ENCODE results near the gene RBMXL3. TPM values are rescaled to one million over a fixed set of nuclear protein-coding genes. Genes with fewer than 3 reads are reported as not detected.
"Not testable (repeated sequence)": the region's sequence is repeated elsewhere in the genome, so short reads cannot be mapped to it uniquely, and the experiment has no call there.

Gene RBMXL3
- not detected for total RNA-seq

DNA sequence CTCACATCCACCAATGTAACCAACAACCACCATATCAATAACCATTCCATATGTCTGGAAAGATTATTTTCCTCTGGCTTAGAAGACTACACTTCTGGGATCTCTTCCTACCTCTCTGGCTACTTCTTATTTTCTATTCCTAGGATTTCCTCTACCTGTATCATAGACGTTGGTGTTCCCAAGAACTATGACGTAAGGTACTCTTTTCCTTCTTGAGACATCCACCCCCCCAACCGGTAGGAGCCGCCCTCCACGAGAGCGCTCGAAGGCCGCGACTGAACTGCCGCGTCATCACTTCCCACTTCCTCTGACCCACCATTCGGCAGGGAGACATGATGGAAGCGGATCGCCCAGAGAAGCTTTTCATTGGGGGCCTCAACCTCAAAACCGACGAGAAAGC, at the start of gene RBMXL3:
TSS of gene RBMXL3 (plus strand) at position 301 of the 400 bp plus-strand sequence. CDS start at position 333, 32 bp downstream.
- no peak within 1 kb of the TSS for H3K27ac Mint-ChIP-seq
- no peaks in the 10 kb centered on the region for H3K9me3 Mint-ChIP-seq
- no peaks in the 10 kb centered on the region for H3K36me3 Mint-ChIP-seq
- H3K4me1 Mint-ChIP-seq = no peaks in the 10 kb centered on the region
- DNase-seq = no peak
- no peak within 1 kb of the TSS for H3K4me3 Mint-ChIP-seq
- no peaks in the 10 kb centered on the region for H3K27me3 Mint-ChIP-seq

DNA sequence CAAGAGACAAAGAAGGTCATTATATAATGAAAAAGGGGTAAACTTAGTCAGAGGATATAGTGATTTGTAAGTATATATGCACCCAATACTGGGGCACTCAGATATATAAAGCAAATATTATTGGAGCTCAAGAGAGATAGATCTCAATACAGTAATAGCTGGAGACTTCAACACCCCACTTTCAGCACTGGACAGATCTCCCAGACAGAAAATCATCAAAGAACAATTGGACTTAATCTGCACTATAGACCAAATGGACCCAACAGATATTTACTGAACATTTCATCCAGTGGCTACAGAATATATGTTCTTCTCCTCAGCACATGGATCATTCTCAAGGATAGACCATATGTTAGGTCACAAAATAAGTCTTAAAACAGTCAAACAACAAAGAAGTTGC, 47.2 kb upstream of the RBMXL3 start:
- no peaks in the 10 kb centered on the region for H3K27me3 Mint-ChIP-seq
- no peaks in the 10 kb centered on the region for H3K4me1 Mint-ChIP-seq
- no peak overlapping the region for H3K4me3 Mint-ChIP-seq
- no peak for DNase-seq
- H3K36me3 Mint-ChIP-seq = no peaks in the 10 kb centered on the region
- H3K27ac Mint-ChIP-seq = no peak overlapping the region
- H3K9me3 Mint-ChIP-seq = no peaks in the 10 kb centered on the region

DNA sequence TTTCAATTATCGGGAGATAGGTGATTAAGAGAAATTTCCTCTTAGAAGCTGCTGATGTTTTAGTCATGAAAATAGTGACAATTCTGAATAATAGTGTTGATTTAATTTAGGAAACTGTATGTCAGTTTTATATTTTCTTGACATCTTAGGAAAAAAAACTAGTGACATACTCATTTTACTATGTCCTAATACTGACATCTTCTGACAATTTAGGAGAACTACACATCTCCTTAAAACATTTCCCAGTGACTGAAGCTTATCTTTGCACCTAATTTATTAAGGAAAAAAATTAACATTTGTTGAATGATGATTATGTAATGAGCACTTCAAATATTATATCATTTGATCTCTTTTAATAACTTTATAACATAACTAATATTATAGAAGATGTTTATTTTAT, 42.0 kb upstream of the RBMXL3 start:
- Mint-ChIP-seq H3K27ac (no peak overlapping the region), H3K4me3 (no peak overlapping the region), H3K9me3 (no peaks in the 10 kb centered on the region), H3K36me3 (no peaks in the 10 kb centered on the region), H3K4me1 (no peaks in the 10 kb centered on the region), H3K27me3 (no peaks in the 10 kb centered on the region)
- no peak for DNase-seq

DNA sequence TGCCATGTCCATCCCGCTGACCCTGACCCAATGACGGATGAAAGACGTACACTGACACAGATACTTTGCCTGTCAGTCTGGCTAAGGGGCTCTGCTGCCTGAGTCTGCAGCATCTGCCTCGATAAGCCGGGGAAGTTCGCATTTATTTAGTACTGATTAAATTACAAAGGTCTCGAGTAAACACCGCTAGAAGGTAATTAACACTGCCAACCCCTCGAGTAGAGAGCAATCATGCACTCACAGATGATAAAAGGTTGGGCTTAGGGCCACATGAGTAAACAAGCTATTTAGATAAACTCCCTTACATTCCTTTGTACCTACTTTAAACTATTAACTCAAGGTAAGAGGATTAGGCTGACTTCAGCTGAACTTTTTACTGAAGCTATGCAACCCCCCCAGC, 16.0 kb upstream of the RBMXL3 start:
- H3K36me3 Mint-ChIP-seq = no peaks in the 10 kb centered on the region
- no peaks in the 10 kb centered on the region for H3K4me1 Mint-ChIP-seq
- DNase-seq = no peak
- H3K9me3 Mint-ChIP-seq = no peaks in the 10 kb centered on the region
- no peaks in the 10 kb centered on the region for H3K27me3 Mint-ChIP-seq
- no peak overlapping the region for H3K27ac Mint-ChIP-seq
- no peak overlapping the region for H3K4me3 Mint-ChIP-seq

DNA sequence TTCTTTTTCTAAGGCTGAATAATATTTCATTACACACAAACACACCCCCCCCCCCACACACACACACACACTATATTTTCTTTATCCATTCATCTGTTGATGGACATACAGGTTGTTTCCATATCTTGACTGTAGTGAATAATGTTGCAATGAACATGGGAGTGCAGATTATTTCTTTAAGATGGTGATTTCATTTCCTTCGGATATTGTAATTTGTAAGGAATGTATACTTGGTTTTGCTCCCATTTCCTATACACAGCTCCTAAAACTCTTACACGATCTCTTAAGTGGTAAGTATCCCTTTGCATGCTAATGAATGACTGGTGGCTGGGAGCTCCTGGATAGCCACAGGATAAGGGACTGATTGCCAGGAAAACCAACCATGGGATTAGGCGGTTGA, 14.7 kb upstream of the RBMXL3 start:
- Mint-ChIP-seq H3K27ac (no peak overlapping the region), H3K4me3 (no peak overlapping the region), H3K36me3 (no peaks in the 10 kb centered on the region), H3K27me3 (no peaks in the 10 kb centered on the region), H3K4me1 (no peaks in the 10 kb centered on the region), H3K9me3 (no peaks in the 10 kb centered on the region)
- DNase-seq = no peak

DNA sequence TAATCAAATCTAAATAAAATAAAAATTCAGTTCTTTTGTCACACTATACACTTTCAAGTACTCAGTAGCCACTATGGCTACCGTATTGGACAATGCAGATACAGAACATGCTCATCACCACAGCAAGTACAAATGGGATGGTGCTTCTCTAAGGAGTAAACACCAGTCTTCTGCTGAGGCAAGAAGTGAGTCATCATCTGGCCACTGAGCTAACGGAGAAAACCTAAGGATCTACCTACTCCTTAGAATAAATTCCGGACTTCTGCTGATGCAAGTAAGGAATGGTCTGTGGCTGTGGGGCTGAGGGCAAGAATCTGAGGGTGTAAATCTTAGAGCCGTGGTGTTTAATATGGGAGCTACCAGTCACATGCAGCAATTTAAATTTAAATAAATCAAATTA, 11.3 kb upstream of the RBMXL3 start:
- H3K27ac Mint-ChIP-seq = no peak overlapping the region
- no peaks in the 10 kb centered on the region for H3K27me3 Mint-ChIP-seq
- no peak overlapping the region for H3K4me3 Mint-ChIP-seq
- no peak for DNase-seq
- H3K36me3 Mint-ChIP-seq = no peaks in the 10 kb centered on the region
- H3K9me3 Mint-ChIP-seq = no peaks in the 10 kb centered on the region
- H3K4me1 Mint-ChIP-seq = no peaks in the 10 kb centered on the region

DNA sequence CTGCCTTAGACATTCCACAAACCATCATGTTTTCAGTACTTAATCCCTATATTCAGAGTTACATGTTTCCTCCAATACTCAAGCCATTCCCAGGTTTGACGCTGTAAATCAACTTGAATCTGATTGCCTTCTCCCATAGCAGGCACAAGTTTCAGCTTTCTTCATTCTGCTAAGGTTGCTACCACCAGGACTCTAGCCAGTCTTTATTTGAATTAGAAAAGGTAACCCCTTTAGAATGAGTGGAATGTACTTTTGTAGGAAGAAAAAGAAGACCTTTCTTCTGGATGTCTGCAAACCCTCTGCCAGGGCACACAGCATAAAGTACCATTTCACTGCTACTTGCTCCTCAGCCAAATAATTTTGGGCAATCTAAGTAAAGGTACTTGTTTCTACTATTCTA, 10.7 kb upstream of the RBMXL3 start:
- H3K27ac Mint-ChIP-seq = no peak overlapping the region
- no peaks in the 10 kb centered on the region for H3K4me1 Mint-ChIP-seq

DNA sequence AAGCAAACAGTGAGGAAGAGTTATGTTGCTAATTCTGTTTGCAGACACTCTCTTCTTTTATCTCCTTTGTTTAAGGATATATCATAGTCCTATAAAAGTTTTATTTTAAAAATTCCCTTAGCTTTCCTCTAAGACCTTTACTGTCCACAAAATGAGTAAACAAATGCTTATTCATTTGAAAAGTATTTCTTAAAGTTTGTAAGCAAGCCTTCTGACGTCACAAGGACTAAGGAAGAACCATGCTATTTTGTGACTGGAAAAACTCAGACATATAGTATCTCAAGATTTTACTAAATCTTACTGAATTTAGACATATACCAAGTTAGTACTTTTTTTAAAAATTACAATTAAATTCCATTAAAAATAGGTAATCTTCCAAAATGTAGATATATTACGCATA, 5.2 kb upstream of the RBMXL3 start:
- Mint-ChIP-seq H3K27ac (no peak overlapping the region), H3K36me3 (no peaks in the 10 kb centered on the region), H3K27me3 (no peaks in the 10 kb centered on the region), H3K4me1 (no peaks in the 10 kb centered on the region), H3K9me3 (no peaks in the 10 kb centered on the region), H3K4me3 (no peak overlapping the region)
- DNase-seq = no peak

More for the DNA sequence above, 10.7 kb upstream of the RBMXL3 start:
- no peaks in the 10 kb centered on the region for H3K36me3 Mint-ChIP-seq
- no peak for DNase-seq
- H3K9me3 Mint-ChIP-seq = no peaks in the 10 kb centered on the region
- no peak overlapping the region for H3K4me3 Mint-ChIP-seq
- H3K27me3 Mint-ChIP-seq = no peaks in the 10 kb centered on the region

DNA sequence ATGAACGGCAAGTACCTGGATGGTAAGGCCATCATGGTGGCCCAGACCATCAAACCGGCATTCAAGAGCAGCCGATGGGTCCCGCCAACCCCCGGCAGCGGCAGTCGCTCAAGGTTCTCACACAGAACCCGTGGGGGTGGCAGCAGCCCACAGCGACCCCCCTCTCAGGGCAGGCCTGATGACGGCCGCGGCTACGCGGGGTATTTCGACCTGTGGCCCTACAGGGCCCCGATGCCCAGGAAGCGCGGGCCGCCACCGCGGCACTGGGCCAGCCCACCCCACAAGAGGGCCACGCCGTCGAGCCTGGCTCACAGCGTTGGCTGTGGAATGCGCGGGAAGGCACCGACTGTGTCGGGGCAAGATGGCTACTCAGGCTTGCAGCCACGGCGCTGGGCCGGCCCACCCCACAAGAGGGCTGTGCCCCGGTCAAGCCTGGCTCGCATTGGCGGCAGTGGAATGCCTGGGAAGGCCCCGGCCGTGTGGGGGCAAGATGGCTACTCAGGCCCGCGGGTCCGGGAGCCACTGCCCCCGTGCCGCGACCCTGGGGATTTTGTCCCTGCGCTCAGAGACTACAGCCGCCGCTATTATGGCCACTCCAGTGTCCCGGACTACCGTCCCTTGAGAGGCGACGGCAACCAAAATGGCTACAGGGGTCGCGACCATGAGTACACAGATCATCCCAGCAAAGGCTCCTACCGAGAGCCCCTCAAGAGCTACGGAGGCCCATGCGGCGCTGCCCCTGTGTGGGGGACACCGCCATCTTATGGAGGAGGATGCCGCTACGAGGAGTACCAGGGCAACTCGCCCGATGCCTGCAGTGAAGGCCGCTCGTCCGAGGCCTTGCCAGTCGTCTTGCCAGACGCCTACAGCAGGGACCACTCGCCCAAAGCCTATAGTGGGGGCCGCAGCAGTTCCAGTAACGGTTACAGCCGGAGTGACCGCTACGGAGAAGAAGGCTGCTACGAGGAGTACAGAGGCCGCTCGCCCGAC, 731 bp downstream of the RBMXL3 start:
- Mint-ChIP-seq H3K36me3 (no peaks in the 10 kb centered on the region), H3K9me3 (no peaks in the 10 kb centered on the region), H3K4me1 (no peaks in the 10 kb centered on the region), H3K27me3 (no peaks in the 10 kb centered on the region), H3K27ac (no peak overlapping the region), H3K4me3 (no peak overlapping the region)
- no peak for DNase-seq

DNA sequence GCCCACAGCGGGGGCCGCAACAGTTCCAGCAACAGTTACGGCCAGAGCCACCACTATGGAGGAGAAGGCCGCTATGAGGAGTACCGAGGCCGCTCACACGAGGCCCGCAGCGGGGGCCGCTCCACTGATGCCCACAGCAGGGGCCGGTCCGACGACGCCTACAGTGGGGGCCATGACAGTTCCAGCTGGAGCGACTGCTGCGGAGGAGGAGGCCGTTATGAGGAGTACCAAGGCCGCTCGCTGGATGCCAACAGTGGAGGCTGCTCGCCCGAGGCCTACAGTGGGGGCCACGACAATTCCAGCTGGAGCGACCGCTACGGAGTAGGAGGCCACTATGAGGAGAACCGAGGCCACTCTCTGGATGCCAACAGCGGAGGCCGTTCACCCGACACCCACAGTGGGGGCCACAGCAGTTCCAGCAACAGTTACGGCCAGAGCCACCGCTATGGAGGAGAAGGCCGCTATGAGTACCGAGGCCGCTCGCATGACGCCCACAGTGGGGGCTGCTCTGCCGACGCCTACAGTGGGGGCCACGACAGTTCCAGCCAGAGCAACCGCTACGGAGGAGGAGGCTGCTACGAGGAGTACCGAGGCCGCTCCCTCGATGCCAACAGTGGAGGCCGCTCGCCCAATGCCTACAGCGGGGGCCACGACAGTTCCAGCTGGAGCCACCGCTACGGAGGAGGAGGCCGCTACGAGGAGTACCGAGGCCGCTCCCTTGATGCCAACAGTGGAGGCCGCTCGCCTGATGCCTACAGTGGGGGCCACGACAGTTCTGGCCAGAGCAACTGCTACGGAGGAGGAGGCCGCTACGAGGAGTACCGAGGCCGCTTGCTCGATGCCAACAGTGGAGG, 1.7 kb downstream of the RBMXL3 start:
- no peak overlapping the region for H3K4me3 Mint-ChIP-seq
- H3K4me1 Mint-ChIP-seq = no peaks in the 10 kb centered on the region
- H3K9me3 Mint-ChIP-seq = no peaks in the 10 kb centered on the region
- DNase-seq = no peak
- no peak overlapping the region for H3K27ac Mint-ChIP-seq
- no peaks in the 10 kb centered on the region for H3K27me3 Mint-ChIP-seq
- H3K36me3 Mint-ChIP-seq = no peaks in the 10 kb centered on the region

DNA sequence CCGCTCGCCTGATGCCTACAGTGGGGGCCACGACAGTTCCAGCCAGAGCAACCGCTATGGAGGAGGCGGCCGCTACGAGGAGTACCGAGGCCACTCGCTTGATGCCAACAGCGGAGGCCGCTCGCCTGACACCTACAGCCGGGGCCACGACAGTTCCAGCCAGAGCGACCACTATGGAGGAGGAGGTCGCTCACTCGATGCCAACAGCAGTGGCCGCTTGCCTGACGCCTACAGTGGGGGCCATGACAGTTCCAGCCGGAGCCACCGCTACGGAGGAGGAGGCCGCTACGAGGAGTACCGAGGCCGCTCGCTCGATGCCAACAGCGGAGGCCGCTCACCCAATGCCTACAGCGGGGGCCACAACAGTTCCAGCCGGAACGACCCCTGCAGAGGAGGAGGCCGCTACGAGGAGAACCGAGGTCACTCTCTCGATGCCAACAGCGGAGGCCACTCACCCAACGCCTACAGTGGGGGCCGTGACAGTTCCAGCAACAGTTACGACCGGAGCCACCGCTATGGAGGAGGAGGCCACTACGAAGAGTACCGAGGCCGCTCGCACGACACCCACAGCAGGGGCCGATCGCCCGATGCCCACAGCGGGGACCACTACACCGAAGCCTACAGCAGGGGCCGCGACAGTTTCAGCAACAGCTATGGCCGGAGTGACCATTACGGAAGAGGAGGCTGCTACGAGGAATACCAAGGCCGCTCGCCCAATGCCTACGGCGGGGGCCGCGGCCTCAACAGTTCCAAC, 2.5 kb downstream of the RBMXL3 start:
- no peaks in the 10 kb centered on the region for H3K9me3 Mint-ChIP-seq
- H3K27me3 Mint-ChIP-seq = no peaks in the 10 kb centered on the region
- no peak for DNase-seq
- H3K4me3 Mint-ChIP-seq = no peak overlapping the region
- H3K4me1 Mint-ChIP-seq = no peaks in the 10 kb centered on the region
- H3K36me3 Mint-ChIP-seq = no peaks in the 10 kb centered on the region
- H3K27ac Mint-ChIP-seq = no peak overlapping the region

DNA sequence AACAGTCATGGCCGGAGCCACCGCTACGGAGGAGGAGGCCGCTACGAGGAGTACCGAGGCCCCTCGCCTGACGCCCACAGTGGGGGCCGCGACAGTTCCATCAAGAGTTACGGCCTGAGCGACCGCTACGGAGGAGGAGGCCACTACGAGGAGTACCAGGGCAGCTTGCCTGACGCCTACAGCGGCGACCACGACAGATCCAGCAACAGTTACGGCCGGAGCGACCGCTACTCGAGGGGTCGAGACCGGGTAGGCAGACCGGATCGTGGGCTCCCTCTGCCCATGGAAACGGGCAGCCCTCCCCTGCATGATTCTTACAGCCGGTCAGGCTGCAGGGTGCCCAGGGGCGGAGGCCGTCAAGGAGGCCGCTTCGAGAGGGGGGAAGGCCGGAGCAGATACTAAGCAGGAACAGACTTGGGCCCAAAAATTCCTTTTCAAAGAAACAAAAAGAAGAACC, 3.1 kb downstream of the RBMXL3 start:
- Mint-ChIP-seq H3K27me3 (no peaks in the 10 kb centered on the region), H3K4me3 (no peak overlapping the region), H3K36me3 (no peaks in the 10 kb centered on the region), H3K9me3 (no peaks in the 10 kb centered on the region), H3K4me1 (no peaks in the 10 kb centered on the region), H3K27ac (no peak overlapping the region)
- no peak for DNase-seq

DNA sequence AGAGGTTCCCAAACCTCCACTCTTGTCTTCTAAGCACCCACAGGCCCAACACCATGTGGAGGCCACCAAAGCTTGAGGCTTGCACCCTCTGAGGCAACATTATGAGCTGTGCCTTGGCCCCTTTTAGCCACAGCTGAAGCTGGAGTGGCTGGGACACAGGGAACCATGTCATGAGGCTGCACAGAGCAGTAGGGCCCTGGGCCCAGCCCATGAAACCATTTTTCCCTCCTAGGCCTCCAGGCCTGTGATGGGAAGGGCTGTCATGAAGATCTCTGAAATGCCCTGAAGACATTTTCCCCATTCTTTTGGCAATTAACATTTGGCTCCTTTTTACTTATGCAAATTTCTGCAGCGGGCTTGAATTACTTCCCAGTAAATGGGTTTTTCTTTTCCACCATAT, 14.8 kb downstream of the RBMXL3 start:
- H3K36me3 Mint-ChIP-seq = no peaks in the 10 kb centered on the region
- no peak overlapping the region for H3K27ac Mint-ChIP-seq
- H3K27me3 Mint-ChIP-seq = no peaks in the 10 kb centered on the region
- DNase-seq = no peak
- peaks cover 13% of the 10 kb centered on the region for H3K9me3 Mint-ChIP-seq
- no peaks in the 10 kb centered on the region for H3K4me1 Mint-ChIP-seq
- H3K4me3 Mint-ChIP-seq = no peak overlapping the region

DNA sequence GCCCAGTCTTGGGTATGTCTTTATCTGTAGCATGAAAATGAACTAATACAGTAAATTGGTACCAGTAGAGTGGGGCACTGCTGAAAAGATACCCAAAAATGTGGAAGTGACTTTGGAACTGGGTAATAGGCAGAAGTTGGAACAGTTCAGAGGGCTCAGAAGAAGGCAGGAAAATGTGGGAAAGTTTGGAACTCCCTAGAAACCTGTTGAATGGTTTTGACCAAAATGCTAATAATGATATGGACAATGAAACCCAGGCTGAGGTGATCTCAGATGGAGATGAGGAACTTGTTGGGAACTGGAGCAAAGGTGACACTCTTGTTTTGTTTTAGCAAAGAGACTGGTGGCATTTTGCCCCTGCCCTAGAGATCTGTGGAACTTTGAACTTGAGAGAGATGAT, 20.3 kb downstream of the RBMXL3 start:
- not testable (repeated sequence) for H3K27ac Mint-ChIP-seq, H3K9me3 Mint-ChIP-seq, H3K4me1 Mint-ChIP-seq, H3K27me3 Mint-ChIP-seq, H3K36me3 Mint-ChIP-seq, DNase-seq, H3K4me3 Mint-ChIP-seq

DNA sequence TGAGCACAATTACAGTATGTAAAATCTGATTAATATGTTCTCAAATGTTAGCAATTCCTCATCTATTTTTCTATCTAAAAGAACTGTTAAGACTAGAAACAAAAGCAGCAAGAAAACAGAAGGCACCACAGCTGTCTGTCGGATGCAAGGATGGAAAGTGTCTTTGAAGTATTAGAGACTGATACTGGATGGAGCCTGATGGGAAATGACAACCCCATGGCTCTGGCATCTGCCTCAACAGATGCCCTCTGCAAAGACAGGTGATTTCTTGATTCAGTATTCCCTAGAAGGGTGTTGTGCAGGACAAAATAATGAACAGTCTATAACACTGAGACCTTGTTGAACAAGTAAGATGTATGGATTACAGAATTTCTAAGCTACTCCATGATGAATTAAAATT, 24.9 kb downstream of the RBMXL3 start:
- no peaks in the 10 kb centered on the region for H3K4me1 Mint-ChIP-seq
- H3K4me3 Mint-ChIP-seq = no peak overlapping the region
- H3K27me3 Mint-ChIP-seq = no peaks in the 10 kb centered on the region

More for the DNA sequence above, 24.9 kb downstream of the RBMXL3 start:
- Mint-ChIP-seq H3K36me3 (no peaks in the 10 kb centered on the region), H3K27ac (no peak overlapping the region), H3K9me3 (no peaks in the 10 kb centered on the region)
- DNase-seq = no peak
